Subcutaneous adipose tissue (tissue), 4 donors: Measurements from ENCODE around the gene CTIF. TPM values are rescaled to one million over a fixed set of nuclear protein-coding genes. Genes with fewer than 3 reads are reported as not detected.

ENCODE experiments used
- total RNA-seq, 4 donors: library from RNA; depleted of rRNA; stranded (reverse); fragments of >200 nt; gene quantifications; one replicate each; pipeline ENCODE4 v1.1.0, GENCODE V29; 2016
- TF ChIP-seq, protein P1 (sequence below): fragments of 450-650 bp; IDR thresholded peaks from one replicate; pipeline ENCODE4 v1.5.1; 2016; ENCODE audit warnings: low read depth, mild to moderate bottlenecking, control low read depth, antibody characterized with exemption, moderate library complexity

The CTIF gene
- total RNA-seq, 4 donors from 2014 or later, result 41.0 to 195 (median 78.3) TPM

DNA sequence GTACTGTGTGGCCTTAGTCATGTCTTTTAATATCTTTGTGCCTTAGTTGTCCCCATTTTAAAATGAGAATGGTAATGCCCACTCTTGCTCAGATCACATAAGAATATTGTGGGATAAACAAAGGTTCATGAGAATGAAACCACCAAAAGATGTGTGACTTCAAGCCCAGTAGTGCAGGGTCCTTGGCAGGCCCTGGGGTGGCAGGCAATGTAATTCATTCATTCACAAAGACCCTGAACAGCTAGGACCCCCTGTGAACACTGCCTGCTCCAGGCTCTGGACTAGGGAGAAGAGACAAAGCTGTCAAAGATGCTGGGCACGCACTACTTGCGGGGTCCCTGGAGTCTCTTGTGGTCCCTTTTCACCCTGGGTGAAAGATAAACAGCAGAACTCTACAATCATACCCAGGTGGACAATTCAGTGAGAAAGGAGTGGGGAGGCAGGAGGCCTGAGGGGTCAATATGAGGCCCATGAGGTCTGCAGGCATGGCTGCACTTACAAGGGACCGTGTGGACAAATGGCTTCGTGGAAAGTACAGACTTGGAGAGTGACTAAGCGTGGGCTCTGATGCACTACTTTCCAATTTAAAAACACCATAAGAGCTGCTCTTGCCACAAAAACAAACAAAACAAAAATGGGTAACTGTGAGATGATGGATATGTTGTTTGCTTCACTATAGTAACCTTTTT lies 275.8 kb downstream of the CTIF start:
- TF ChIP-seq, protein P1, sequence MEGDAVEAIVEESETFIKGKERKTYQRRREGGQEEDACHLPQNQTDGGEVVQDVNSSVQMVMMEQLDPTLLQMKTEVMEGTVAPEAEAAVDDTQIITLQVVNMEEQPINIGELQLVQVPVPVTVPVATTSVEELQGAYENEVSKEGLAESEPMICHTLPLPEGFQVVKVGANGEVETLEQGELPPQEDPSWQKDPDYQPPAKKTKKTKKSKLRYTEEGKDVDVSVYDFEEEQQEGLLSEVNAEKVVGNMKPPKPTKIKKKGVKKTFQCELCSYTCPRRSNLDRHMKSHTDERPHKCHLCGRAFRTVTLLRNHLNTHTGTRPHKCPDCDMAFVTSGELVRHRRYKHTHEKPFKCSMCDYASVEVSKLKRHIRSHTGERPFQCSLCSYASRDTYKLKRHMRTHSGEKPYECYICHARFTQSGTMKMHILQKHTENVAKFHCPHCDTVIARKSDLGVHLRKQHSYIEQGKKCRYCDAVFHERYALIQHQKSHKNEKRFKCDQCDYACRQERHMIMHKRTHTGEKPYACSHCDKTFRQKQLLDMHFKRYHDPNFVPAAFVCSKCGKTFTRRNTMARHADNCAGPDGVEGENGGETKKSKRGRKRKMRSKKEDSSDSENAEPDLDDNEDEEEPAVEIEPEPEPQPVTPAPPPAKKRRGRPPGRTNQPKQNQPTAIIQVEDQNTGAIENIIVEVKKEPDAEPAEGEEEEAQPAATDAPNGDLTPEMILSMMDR, result no peak

DNA sequence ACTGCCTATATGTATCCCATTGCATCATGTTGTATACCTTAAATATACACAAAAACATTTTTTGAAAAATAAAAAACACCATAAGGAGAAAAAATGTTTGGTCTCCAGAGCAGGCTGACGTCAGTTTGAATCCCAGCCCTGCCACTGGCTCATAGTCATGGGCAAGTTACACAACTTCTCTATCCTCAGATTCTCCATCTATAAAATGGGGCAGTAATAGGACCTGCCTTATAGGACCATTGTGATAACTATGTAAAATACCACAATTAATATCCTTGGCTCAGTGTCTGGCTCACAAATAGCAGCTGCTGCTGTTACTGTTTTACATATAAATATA lies 276.3 kb downstream of the CTIF start:
- TF ChIP-seq, protein P1, result no peak

DNA sequence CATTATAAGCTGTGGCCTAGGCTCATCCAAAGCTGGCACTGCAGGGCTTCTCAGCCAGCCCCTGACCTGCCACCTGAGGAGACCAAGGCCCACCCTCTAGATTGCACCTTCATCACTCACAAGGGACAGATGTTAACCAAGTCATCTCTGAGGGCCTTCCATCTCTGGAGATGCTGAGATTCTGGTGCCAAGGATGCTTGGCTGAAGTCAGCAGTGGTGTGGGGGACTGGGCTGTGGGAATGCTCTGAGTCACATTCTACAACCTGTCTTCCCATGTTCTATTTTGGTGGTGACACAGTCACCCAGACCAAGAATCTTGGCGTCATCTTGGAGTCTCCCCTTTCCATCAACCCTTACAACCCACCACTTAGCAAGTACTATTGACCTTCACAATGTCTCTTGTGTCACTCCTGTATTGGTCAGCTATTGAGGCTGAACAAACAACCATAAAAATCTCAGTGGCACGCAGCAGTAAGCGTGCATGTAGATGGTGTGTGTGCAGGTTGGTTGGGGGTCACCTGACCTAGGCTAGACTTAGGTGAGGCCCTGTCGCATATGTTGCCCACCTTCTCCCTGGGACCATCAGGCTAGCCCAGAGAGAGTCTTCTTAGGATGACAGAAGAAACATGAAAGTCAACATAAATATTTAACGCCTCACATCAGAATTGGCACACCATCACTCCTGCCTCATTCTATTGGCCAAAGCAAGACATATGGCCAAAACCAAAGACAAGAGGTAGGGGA lies 276.9 kb downstream of the CTIF start:
- TF ChIP-seq, protein P1, result no peak

DNA sequence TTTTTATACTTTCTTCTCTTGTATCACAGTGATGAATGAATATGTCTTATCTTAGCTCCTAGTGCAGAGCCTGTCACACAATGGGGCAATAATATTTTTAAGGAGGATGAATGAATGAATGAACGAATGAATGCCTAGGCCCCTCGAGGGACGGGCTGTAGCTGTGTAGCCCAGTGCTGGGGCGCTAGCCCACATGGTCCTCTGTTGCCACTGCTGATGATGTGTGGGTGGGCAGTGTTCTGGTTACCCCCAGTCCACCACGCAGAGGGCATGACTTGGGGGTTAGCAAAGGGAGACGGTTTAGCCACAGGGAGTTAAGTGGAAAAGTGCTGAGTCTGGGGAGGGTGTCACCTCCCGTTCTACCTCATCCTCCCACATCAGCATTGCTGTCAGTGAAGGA lies 277.7 kb downstream of the CTIF start:
- TF ChIP-seq, protein P1, result no peak

DNA sequence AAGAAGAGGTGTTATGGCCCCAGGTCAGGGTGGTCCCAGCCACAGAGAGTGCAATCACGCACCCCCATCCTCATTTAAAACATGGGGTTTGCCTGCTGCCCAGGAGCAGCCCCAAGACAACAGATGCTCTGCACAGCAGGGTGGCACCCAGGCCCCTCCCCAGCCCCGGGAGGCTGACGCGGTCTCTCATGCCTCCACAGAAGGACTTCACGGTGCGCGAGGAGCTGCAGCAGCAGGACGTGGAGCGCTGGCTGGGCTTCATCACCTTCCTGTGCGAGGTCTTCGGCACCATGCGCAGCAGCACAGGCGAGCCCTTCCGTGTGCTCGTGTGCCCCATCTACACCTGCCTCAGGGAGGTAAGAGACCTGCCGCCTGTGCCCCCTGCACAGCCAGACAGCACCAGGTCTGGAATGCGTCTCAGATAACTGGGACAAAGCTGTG lies 278.2 kb downstream of the CTIF start:
- TF ChIP-seq, protein P1, result no peak

DNA sequence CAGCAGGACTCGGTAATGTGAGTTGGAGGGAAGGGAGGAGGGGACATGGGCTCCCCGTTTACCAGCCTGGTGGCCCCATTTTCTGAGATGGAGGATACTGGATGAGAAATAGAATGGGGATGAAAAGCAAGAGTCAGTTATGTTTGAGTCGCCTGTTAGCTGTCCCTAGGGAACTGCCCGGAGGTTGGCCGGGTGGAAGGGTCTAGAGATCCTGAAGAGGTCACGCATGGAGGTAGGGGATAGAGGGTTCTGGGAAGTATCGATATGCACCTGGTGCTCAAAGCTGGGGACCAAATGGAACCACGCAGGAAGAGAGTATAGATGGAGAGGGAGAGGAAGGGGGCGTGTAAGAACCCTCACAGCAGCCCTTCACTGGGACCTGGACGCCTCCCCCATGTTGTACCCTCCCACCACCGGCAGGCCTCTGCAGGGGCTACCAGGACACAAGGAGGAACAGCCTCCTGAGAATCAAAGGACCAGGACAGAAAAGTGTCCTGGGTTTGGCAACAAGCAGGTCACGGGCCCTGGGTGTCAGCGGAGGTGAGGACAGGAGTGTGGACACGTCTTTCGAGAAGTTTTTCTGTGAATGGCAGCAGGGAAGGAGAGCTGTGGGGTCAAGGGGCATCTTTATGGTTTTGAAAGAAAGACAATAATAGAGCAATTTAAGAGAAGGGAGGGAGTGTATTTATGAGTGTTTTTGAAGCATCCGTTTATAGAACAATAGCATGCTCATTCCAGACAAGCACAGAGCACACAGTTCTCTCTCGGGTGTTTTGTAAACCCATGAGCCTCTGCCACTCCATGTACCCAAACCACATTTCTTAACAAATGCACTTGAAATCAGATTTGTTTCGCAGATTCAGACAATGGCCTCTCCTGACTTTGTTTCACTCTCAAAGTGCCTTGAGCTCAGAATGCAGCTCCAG lies 279.8 kb downstream of the CTIF start:
- TF ChIP-seq, protein P1, result no peak

DNA sequence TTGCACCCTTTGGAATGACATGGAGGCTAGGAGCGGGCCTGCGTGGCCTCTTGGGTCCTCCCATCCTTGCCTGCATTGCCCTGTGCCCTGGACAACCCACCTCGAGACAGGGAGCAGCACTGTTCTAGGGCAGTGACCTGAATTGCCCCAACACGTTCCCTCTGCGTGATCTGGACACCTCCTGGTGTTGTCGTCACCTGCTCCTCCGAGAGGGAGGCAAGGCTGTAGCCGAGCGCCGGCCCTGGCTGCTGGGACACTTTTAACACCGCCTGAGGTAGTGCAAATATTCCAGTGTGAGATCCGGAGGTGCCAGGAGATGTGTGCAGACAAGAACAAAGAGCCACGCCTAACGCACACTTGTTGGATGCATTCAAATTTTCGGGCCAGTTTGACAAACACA lies 280.4 kb downstream of the CTIF start:
- TF ChIP-seq, protein P1, result no peak
